Putamen (tissue), 1 donor: ENCODE results near the gene TMEM185B.
"Not testable (repeated sequence)": the region's sequence is repeated elsewhere in the genome, so short reads cannot be mapped to it uniquely, and the experiment has no call there.

Experiments used
- DNase-seq: peaks from one replicate; pipeline ENCODE4 v3.0.0-alpha.2; 2016; ENCODE audit warnings: low spot score

TMEM185B gene

DNA sequence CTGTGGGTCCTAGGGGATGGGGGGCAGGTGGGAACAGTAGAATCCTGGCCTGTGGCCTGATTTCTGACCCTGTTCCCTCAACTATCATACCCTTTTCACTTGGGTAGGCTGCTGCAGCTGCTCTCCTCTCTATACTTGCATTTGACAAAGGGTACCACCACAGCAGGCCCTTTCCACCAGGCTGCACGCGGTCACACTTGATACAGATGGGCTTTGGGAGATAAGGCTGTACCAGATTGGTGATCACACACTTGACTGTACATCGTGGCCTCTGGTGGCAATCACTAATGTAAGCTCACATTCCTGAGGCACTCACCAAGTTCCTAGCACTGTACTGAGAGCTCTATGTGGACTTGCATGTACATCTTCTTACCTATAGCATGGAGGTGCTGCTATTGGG is 27.9 kb upstream of the TMEM185B start:
- DNase-seq: no peak

- DNase-seq: no peak
Measured at GRCh38 chr2:120250640-120251039, 27.4 kb upstream of the TMEM185B start.

DNA sequence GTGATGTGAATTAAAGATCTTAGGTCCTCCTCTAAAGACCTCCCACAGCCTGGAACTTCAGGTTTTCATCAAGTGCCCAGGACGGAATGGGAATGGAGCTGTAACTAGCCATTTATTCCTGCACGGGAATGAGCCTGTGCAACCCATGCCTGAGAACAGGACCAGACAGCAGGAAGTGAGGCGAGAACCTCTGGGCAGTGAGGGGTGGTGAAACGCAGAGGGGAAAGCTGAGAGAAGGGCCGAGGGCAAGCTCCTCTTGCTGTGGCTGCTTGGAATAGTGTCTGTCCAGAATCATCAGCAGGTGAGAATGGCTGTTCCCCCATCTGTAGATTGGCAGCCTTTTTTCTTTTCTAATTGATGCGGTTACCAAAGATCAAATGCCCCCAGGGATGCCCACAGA is 24.7 kb upstream of the TMEM185B start:
- no peak for DNase-seq

DNA sequence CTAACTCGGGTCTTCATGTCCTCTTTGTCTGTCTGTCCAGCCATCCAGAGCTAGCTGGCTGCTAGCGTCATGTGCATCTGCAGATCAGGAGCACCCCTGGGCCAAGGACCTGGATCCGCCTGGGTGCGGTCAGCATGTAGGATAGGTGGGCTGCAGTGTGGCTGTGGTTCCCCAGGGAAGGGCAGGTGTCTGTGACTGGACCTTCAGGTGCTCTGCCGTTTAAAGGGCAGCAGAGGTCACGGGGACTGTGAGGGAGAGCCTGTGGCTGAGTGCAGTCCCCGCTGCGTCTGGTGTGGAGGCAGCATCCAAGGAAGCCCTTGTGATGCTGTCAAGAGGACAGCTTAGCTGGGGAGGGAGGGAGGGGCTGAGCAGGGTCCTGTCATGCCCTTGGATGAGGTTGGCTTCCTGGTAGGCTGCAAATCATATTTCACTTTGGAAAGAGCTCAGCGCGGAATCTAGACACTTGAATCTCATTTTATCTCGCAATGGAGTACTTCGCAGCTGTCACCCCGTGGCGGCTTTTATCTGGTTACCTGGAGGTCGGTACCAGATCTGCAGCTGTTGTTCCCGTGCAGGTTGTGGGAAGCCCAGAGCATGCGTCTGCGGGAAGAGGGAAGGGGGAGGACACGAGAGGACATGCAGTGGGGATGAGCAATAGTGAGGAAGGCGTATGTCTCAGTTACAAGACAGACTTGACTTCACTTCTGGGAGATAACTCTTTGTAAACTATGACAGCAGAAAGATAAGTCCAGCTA is 23.5 kb upstream of the TMEM185B start:
- DNase-seq: no peak

DNA sequence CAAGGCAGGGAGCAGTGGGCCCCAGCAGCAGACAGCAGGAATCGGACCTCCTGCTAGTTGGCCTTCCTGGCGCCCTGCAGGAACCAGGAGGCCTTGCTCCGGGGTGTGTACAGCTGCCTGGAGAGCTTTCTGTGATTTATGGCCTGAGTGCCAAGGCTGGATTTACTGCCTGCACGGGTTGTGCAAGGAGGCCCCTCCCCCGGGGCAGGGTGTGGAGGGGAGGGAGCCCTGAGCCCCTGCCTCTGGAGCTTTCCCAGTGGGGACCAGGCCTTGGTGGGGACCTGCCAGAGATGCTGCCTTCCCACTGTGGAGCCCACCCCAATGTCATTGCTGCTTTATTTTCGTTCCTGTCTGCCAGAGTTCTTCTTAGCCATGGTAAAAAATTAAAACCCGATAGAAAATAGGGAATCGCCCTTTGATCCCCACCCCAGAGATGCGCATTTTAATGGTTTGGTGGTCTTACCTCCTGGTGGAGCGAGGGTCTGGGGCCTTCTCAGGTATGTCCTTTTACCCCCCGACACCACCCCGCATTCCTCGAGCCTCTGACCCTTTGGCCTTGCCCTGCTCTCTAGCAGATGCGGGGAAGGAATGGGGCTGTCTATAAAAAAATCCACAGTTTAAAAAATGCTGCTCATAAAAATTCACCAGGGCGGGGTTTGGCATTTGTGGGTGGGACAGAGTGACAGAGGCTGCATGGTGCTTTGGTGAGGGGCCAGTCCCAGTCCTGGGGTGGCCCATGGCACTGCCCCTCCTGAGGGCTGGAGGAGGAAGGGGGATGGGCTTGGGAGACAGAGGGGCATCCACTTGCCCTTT is 22.5 kb upstream of the TMEM185B start:
- DNase-seq: no peak

DNA sequence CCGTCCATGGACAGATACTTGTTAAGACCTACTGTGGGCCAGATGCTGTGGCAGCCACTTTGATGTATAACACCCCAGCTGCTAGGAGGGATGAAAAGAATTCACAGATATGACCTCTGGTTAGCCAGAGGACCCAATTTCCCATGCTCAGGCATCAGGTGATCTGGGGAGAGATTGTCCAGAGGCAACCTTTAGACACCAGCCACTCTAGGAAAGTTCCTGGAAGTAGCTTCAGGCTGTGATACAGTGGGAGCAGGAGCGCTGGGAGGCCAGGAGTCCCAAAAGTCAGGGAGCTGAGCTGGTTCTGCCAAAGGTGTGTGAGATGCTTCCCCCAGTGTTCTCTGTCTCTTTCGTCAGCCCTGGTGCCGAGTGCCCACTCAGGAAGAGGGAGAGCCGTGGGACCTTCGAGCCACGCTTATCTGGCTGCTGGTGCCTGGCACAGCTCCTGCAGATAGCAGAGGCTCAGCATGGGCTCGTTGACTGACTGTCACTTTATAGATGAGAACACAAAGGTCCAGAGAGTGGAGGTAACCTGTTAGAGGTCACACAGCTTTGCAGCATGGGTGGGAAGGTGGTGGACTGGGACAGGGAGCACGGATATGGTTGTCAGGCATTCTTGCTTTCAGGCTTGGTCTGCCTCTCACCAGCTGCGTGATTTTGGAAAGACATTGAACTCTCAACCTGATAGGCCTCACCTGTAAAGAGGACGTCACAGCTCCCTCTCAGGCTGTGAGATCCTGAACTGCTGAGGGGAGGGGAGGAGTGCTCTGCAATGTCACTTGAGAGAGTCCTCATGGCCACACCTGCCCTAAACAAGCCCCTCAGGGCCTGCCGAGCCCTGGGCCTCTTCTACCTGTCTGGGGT is 21.7 kb upstream of the TMEM185B start:
- no peak for DNase-seq

DNA sequence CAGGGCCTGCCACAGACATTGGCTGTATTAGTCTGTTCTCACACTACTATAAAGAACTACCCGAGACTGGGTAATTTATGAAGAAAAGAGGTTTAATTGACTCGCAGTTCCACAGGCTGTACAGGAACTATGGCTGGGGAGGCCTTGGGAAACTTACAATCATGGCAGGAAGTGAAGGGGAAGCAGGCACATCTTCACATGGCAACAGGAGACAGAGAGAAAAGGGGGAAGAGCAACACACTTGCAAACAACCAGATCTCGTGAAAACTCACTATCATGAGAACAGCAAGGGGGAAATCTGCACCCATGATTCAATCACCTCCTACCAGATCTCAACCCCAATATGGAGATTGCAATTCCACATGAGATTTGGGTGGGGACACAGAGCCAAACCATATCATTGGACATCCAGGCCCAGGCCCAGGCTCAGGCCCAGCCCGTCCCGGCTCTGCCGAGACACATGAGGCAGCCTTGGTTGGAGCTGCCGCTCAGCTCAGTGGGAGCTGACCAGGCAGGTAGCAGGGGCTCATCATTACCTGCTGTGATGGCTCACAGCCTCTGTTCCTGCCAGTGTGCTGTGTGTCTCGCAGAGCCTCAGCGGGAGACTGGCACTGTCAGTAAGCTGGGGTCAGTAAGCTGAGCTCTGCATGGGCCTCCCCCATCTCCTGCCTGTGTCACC is 20.8 kb upstream of the TMEM185B start:
- DNase-seq: no peak

DNA sequence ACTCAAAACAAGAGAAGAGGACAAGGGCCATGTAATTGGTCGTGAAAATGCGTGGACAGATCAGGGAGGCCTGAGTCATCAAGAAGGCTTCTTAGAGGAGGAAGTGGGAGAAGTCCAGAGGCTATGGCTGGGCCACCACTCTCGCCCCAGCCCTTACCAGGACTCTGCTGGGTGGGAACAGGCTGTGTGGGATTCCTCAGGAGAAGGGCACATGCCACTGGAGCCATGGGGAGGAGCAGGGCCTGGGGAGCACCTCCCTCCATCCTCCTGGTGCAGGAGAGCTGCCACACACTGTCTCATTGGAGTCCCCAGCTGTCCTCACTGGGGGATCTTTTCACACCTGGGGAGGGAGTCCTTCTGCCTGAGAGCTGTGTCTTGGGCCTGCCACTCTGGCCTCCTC is 20.0 kb upstream of the TMEM185B start:
- no peak for DNase-seq

DNA sequence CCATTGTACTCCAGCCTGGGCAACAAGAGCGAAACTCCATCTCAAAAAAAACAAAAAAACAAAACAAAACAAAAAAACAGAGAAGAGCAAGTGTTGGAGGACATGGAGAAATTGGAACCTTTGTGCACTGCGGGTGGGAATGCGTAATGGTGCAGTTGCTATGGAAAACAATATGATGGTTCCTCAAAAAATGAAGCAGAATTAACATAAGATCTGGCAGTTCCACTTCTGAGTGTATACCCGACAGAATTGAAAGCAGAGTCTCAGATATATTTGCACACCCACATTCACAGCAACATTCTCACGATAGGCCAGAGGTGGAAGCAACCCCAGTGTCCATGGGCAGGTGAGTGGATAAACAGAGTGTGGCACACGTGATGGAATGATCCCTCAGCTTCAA is 18.5 kb upstream of the TMEM185B start:
- DNase-seq: no peak

DNA sequence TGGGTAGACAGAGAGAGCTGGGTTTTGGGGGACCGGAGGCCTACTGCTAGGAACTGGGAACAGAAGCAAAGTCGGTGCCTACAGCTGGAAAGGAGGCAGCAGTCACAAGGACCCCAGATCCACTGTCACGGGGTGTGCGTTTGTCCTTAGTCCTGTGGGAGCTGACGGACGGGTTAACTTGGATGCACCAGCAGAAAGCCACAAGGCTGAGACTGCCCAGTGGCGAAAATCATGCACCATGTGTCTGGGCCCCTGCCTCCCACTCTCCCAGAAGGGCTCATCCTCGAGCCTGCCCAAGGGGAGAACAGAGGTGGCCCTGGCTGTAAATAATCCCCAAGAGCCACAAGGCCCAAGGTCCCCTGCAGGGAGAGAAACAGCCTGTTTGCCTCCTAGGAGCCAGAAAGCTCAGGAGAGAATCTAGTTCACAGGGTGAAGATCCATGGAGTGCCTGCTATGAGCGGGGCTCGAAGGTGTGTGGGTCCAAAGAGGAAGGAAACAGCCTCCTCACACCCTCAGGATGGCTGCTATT is 17.8 kb upstream of the TMEM185B start:
- DNase-seq: no peak

- DNase-seq: no peak
Measured at GRCh38 chr2:120239488-120240287, 16.5 kb upstream of the TMEM185B start.

- DNase-seq: no peak
Measured at GRCh38 chr2:120238728-120239487, 15.7 kb upstream of the TMEM185B start.

DNA sequence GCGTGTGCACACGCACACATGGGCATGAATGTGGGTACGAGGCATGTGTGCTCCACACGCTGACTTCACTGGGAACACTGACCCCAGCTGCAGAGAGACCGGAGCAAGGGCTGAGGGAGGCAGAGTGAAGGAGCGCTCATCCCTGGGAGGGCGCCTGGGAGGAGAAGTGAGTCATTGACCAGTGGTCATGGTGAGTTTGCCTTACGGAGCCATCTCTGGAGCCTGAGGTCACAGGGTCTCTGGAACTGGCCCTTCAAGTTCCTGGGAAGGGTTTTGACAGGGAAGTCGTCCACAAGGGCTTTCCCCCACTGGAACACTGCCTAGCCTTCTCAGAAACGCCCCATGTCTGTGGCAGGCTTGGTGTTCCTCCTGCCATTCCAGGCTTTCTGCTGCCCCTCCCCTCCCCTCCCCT is 14.3 kb upstream of the TMEM185B start:
- DNase-seq: no peak

- no peak for DNase-seq
Measured at GRCh38 chr2:120236791-120237190, 13.6 kb upstream of the TMEM185B start.

- no peak for DNase-seq
Measured at GRCh38 chr2:120236316-120236715, 13.1 kb upstream of the TMEM185B start.

GRCh38 chr2:120235681-120236080 is 12.5 kb upstream of the TMEM185B start:
- DNase-seq: no peak

GRCh38 chr2:120235158-120235557 is 12.0 kb upstream of the TMEM185B start:
- DNase-seq: not testable (repeated sequence)

GRCh38 chr2:120233292-120233691 is 10.1 kb upstream of the TMEM185B start:
- no peak for DNase-seq

- no peak for DNase-seq
Measured at GRCh38 chr2:120231974-120232635, 8.9 kb upstream of the TMEM185B start.
